HS-5 (cell line): ENCODE data around the gene GPR6.

Experiments used
- DNase-seq: peaks from one replicate; pipeline ENCODE4 v3.0.0-alpha.2; 2012; ENCODE audit warnings: low read depth

The GPR6 gene

GRCh38 chr6:109999740-110000139 is 21.6 kb downstream of the GPR6 start:
- DNase-seq = no peak

GRCh38 chr6:110002676-110003075 is 24.6 kb downstream of the GPR6 start:
- no peak for DNase-seq

- no peak for DNase-seq
Measured at GRCh38 chr6:110013386-110013785, 35.3 kb downstream of the GPR6 start.

GRCh38 chr6:110015206-110015605 is 37.1 kb downstream of the GPR6 start:
- DNase-seq = no peak

- no peak for DNase-seq
Measured at GRCh38 chr6:110017306-110017705, 39.2 kb downstream of the GPR6 start.

GRCh38 chr6:110017946-110018345 is 39.8 kb downstream of the GPR6 start:
- no peak for DNase-seq

- DNase-seq = no peak
Measured at GRCh38 chr6:110018486-110018885, 40.4 kb downstream of the GPR6 start.

- no peak for DNase-seq
Measured at GRCh38 chr6:110020888-110021287, 42.8 kb downstream of the GPR6 start.

- DNase-seq = no peak
Measured at GRCh38 chr6:110029144-110029543, 51.0 kb downstream of the GPR6 start.
